ENCODE measurements around the gene RIOK2. TPM values are rescaled to one million over a fixed set of nuclear protein-coding genes. Genes with fewer than 3 reads are reported as not detected.
A peak's percentile ranks its signal among the peaks of the same experiment; 100 is the strongest.

RIOK2 gene
- total RNA-seq, 1 donor from 2014 or later: 21.1 TPM

GRCh38 chr5:97118261-97119006 is 64.6 kb downstream of the RIOK2 start:
- Histone ChIP-seq H3K36me3 (no peaks in the 10 kb centered on the region), H3K4me3 (no peak overlapping the region), H3K9me3 (replicated peaks) (no peaks in the 10 kb centered on the region), H3K27ac (replicated peaks) (no peak overlapping the region), H3K27me3 (ENCODE audit: low read depth) (no peaks in the 10 kb centered on the region), H3K4me1 (peaks cover 13% of the 10 kb centered on the region)
- no peak for DNase-seq
- TF ChIP-seq CTCF (IDR thresholded peaks at IDR 0.05; ENCODE audit: borderline replicate concordance): no peak
- intact Hi-C loops (cut with micrococcal nuclease): no loop called here

GRCh38 chr5:97115932-97116331 is 67.1 kb downstream of the RIOK2 start:
- H3K27me3 ChIP-seq (ENCODE audit: low read depth): no peaks in the 10 kb centered on the region
- intact Hi-C loops (cut with micrococcal nuclease): no loop called here
- H3K27ac ChIP-seq (replicated peaks): peak overlapping the region; percentile 71
- no peak overlapping the region for H3K4me3 ChIP-seq
- no peak for TF ChIP-seq CTCF (IDR thresholded peaks at IDR 0.05; ENCODE audit: borderline replicate concordance)
- peak; percentile 66 for DNase-seq
- H3K36me3 ChIP-seq: no peaks in the 10 kb centered on the region
- no peaks in the 10 kb centered on the region for H3K9me3 ChIP-seq (replicated peaks)
- H3K4me1 ChIP-seq: peaks cover 13% of the 10 kb centered on the region

GRCh38 chr5:97112230-97112629 is 70.8 kb downstream of the RIOK2 start:
- intact Hi-C loops (cut with micrococcal nuclease): no loop called here
- H3K27ac ChIP-seq (replicated peaks): no peak overlapping the region
- no peaks in the 10 kb centered on the region for H3K9me3 ChIP-seq (replicated peaks)
- H3K4me1 ChIP-seq: peaks cover 13% of the 10 kb centered on the region
- no peak for TF ChIP-seq CTCF (IDR thresholded peaks at IDR 0.05; ENCODE audit: borderline replicate concordance)
- no peak overlapping the region for H3K4me3 ChIP-seq
- no peaks in the 10 kb centered on the region for H3K27me3 ChIP-seq (ENCODE audit: low read depth)
- DNase-seq: no peak
- H3K36me3 ChIP-seq: no peaks in the 10 kb centered on the region

- no peak for DNase-seq
- no peaks in the 10 kb centered on the region for H3K36me3 ChIP-seq
- H3K4me3 ChIP-seq: no peak overlapping the region
- TF ChIP-seq CTCF (IDR thresholded peaks at IDR 0.05; ENCODE audit: borderline replicate concordance): no peak
- H3K4me1 ChIP-seq: peaks cover 13% of the 10 kb centered on the region
- no peaks in the 10 kb centered on the region for H3K27me3 ChIP-seq (ENCODE audit: low read depth)
- no peak overlapping the region for H3K27ac ChIP-seq (replicated peaks)
- no peaks in the 10 kb centered on the region for H3K9me3 ChIP-seq (replicated peaks)
- intact Hi-C loops (cut with micrococcal nuclease): no loop called here
These were observed 71.4 kb downstream of the RIOK2 start for GRCh38 chr5:97111616-97112015.

- H3K27ac ChIP-seq (replicated peaks): no peak overlapping the region
- intact Hi-C loops (cut with micrococcal nuclease): no loop called here
- no peaks in the 10 kb centered on the region for H3K36me3 ChIP-seq
- no peaks in the 10 kb centered on the region for H3K27me3 ChIP-seq (ENCODE audit: low read depth)
- DNase-seq: no peak
- H3K4me1 ChIP-seq: peaks cover 7% of the 10 kb centered on the region
- H3K9me3 ChIP-seq (replicated peaks): no peaks in the 10 kb centered on the region
- no peak overlapping the region for H3K4me3 ChIP-seq
- TF ChIP-seq CTCF (IDR thresholded peaks at IDR 0.05; ENCODE audit: borderline replicate concordance): no peak
These were observed 72.0 kb downstream of the RIOK2 start for GRCh38 chr5:97111004-97111403.

Other genes with a start within 250 kb of the RIOK2 start
- gene LNPEP, start 247.2 kb downstream of the RIOK2 start, total RNA-seq: 56.8 TPM
- not detected for gene LIX1, start 40.6 kb downstream of the RIOK2 start, total RNA-seq

Data from left ventricle myocardium inferior (tissue), 1 donor.